IMR-90 (cell line): Measurements from ENCODE around the gene SLC26A1. TPM values are rescaled to one million over a fixed set of nuclear protein-coding genes. Genes with fewer than 3 reads are reported as not detected.

ENCODE experiments used
- CHD1 ChIP-seq: IDR thresholded peaks from 2 replicates; pipeline ENCODE4 v1.6.1; 2012; ENCODE audit warnings: low read depth, low read length, improper control_type of control experiment
- FOS ChIP-seq: fragments of 150-350 bp; IDR thresholded peaks from 2 replicates; pipeline ENCODE4 v1.6.1; 2016; ENCODE audit warnings: low read depth, low read length
- MAFK ChIP-seq: IDR thresholded peaks from 2 replicates; pipeline ENCODE4 v1.6.1; 2012; ENCODE audit warnings: low read depth, low read length, improper control_type of control experiment
- RCOR1 ChIP-seq: IDR thresholded peaks from 2 replicates; pipeline ENCODE4 v1.6.1; 2012; ENCODE audit warnings: mild to moderate bottlenecking, low read length, improper control_type of control experiment; ENCODE audit not compliant: insufficient replicate concordance
- polyA plus RNA-seq, 3 experiments: library from polyadenylated mRNA; depleted of rRNA; stranded (reverse); fragments of >200 nt; gene quantifications; 2 replicates each; pipeline ENCODE4 v1.2.3, GENCODE V29; 2012; ENCODE audit warnings: low replicate concordance in 1 of 3
- total RNA-seq: library from RNA; depleted of rRNA; stranded (reverse); fragments of >200 nt; gene quantifications from 2 replicates; pipeline ENCODE4 v1.2.3, GENCODE V29; 2012
- TF ChIP-seq, protein P1 (sequence below): fragments of 150-350 bp; IDR thresholded peaks from 2 replicates; pipeline ENCODE4 v1.6.1; 2016; ENCODE audit warnings: low read depth, mild to moderate bottlenecking, low read length, moderate library complexity, borderline replicate concordance

SLC26A1 gene
- total and polyA plus RNA-seq, 2 of the 4 experiments (the other 2 are of a cell fraction) = 0.09 TPM; not detected in 1

GRCh38 chr4:1036976-1037810 lies 44.0 kb upstream of the SLC26A1 start (continued):
- TF ChIP-seq, protein P1, sequence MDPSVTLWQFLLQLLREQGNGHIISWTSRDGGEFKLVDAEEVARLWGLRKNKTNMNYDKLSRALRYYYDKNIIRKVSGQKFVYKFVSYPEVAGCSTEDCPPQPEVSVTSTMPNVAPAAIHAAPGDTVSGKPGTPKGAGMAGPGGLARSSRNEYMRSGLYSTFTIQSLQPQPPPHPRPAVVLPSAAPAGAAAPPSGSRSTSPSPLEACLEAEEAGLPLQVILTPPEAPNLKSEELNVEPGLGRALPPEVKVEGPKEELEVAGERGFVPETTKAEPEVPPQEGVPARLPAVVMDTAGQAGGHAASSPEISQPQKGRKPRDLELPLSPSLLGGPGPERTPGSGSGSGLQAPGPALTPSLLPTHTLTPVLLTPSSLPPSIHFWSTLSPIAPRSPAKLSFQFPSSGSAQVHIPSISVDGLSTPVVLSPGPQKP = no peak
- TF ChIP-seq CHD1 (no peak), FOS (no peak), RCOR1 (no peak), MAFK (no peak)
